Skin of body (tissue), 2 donors: ENCODE measurements around the gene TMEM200C. TPM values are rescaled to one million over a fixed set of nuclear protein-coding genes. Genes with fewer than 3 reads are reported as not detected.
"Not testable (repeated sequence)": the region's sequence is repeated elsewhere in the genome, so short reads cannot be mapped to it uniquely, and the experiment has no call there.

Source experiments
- DNase-seq: peaks from one replicate; lab custom pipeline; 2025; lab: John Stamatoyannopoulos, UW
- total RNA-seq: library from RNA; depleted of rRNA; stranded (reverse); fragments of >200 nt; gene quantifications from one replicate; pipeline ENCODE4 v1.2.3, GENCODE V29; 2014

TMEM200C gene
- total RNA-seq, 1 donor from 2014 or later, result 0.49 TPM

DNA sequence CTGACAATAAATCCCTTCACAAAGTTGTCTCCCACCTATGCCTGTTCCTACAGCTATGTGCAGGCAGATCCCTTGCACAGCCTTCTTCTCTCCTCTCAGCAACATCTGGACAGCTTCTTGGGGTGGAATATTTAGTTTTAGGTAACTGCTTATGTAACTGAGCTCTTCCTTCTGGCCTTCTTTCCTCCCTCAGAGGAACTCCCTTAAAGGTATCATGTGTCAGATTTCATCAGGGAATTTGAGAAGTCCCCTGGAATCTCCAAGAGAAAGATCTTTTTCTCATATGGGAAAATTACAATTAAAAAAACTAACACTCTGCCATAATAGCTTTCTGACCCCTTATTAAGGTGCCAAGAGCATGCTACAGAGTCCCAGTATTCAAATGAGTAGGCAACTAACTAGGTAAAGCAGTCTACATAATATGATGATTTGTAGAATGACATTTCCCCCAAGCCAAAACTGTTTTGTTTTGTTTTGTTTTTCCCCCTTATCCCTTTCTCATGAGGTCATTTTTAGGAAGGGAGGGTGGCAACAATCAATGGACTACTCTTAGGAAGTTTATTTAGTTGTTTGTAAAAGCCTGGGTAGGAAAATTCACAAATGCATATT lies 2.4 kb downstream of the TMEM200C start:
- DNase-seq, result no peak

DNA sequence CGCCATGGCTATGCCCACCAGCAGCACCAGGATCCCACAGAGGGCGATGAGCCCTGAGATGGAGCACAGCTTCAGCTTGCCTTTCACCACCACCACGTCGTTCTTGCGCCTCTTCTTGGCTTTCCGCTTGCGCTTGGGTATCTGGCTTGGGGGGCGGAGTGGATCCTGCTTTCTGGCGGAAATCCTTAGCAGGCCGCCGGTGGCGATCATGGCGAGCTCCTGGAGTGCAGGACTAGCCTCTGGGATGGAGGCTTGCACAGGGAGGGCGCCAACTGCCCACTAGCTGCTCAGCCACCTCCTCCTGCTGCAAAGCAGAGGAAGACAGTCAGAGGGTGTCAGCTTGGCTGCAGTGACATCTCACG lies 3.5 kb downstream of the TMEM200C start:
- no peak for DNase-seq

DNA sequence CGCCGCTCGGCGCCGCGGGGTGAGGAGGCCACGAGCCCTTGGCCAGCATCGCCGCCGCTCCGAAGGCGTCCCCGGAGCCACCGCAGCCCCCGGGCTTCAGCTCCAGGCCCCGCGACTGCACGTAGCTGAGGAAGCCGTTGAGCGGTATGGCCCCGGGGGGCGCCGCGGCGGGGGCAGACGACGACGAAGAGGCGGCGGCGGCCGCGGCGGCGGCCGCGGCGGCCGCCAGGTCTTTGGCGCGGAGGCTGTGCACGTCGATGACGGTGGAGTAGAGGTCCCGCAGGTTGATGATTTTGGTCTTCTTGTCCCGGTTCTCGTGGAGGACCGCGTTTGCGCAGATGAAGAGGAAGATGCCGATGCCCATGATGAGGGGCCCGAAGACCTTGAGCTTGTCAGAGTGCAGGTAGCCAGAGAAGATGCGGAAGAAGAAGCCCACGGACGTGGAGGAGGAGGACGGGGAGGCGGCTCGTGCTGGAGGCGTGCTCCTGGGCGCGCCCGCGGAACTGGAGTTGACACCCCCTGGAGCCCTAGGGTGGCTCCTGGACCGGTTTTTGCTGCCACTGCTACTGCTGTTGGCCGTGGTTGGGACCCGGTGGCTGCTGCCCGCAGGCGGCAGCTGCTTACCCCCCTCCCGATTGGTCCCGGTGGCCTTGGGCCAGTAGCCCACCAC lies 4.0 kb downstream of the TMEM200C start:
- no peak for DNase-seq

DNA sequence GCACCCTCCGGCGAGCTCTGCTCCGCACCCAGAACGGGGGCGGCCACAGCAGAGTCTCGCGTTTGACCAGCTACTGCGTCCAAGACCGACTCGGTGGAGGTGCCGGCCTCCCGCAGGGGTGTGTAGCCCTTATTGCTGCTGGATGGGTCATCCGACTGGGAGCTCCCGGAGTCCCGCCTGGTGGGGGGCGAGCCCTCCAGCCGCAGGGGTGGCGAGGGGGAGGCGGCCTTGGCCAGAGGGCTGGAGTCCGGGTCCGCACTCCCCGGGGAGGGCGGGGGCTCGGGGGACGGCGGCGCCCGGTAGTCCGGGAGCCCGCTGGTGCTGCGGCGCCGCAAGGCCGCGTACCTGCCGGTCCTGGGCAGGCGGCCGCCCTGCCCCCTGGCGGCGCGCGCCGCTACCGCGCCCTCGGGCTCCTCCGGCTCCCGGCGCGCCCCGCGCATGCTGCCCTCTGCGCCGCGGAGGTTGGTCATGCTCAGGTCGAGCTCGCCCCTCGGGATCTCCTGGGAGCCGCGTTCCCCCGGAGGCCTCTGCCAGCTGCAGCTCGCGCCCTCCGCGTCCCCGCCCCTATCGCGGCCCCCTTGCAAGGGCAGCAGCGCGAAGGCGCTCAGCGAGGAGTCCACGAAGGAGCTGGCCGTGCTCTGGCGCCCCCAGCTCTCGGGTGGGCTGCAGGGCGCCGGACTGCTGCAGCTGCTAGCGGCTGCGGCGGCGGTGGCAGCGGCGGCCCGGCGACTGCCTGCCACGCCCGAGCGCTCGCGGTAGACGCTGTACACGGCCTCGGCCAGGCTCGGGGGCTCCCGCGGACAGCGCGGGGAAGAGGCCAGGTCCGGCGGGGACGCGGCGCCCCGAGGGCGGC lies 4.8 kb downstream of the TMEM200C start:
- peak; percentile 5 for DNase-seq

DNA sequence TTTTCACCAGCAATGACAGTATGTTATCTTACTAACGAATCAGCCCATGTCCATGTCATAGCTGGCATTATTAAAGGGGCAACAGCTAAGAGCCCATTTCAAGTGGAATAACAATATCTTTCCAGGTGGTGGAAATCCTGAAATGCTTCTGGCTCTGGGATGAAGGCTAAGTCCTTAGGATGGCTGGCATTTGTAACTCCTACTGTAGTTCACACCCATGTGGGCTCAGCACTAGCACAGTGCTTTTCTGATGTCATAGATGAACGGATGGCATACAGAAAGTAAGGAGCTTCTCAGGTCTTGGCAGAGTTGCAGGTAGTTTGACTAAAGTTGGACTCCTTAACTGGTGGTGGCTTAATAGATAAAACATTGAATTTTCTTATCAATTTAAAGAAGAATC lies 10.0 kb downstream of the TMEM200C start:
- no peak for DNase-seq

DNA sequence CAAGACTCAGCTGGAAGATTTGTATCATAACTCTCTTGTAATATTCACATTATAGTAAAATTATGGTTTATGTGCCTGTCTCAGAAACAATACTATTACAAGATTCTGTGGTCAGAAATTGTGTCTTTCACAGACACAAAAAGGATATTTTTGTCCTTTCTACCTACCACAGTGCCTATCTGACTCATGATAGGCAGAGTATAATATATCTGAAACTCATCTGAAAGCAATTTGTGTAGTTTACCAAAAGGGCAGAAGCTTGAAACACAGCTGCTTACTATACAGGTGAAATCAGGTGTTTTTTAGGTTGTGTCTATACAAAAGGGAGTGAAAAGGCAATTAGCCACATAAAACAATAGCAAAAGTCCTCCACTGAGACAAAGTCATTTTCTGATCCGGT lies 10.9 kb downstream of the TMEM200C start:
- DNase-seq, result no peak

DNA sequence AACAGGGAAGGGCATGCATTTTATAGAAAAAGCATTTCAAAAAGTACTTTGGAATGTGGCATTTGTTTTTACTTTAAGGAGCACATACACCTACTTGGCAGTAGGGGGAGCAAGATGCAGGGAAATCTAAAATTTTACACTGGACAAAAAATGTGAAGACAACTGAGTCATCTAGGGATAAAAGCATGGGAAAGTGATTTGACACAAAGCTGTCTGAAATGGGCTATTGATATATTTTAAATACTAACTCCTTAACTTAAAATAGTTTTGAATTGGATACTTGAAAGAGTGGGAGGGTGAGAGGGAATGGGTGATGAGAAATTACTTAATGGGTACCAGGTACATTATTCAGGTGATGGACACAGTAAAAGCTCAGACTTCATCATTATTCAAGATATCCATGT lies 15.8 kb downstream of the TMEM200C start:
- DNase-seq, result peak; percentile 30

DNA sequence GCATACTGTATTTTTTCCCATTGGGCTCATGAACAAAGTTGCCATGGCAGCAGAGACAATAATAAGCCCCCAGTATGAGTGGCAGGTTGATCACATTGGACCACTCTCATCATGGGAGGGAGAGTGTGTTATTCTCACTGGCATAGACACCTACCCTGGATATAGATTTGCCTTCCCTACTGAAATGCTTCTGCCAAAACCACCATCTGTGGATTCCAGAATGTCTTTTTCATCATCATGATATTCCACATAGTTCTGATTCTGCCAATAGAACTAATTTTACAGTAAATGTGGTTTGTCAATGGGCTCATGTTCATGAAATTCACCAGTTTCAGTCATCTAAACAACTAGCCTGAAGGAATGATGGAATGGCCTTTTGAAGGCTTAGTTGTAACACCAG lies 18.4 kb downstream of the TMEM200C start:
- no peak for DNase-seq

DNA sequence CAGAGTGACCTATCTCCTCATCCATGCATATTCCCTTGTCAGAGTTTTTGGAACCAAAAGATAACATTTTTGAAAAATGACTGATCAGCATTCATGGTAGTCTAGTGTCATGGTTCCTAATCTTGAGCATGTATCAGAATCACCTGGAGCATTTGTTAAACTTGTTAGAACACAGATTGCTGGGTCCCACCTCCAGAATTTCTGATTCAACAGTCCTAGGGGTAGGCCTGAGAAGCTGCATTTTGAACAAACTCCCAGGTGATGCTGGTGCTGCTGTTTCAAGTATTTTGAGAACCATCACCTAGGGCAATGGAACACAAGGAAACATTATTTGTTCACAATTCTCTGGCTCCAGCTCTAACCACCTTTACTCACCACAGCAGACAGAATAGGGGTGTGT lies 21.0 kb downstream of the TMEM200C start:
- no peak for DNase-seq

DNA sequence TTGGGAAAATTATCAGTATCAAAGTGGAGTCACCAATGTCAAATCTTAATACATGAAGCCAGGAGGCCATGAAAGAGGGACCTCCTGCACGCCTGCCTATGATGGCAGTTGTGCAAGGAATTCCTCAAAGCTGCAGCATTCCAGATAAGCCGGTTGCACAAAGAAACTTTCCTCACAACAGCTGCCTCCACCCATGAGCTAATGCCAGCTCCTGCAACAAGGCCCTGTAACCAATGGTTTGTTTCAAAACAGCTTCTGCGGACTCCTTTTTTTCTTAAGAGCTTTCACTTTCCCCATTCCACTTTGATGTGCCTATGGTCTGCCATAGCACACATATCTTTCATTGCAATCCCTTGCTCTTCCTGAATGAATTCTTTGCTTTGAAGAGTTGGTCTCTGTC lies 22.4 kb downstream of the TMEM200C start:
- no peak for DNase-seq

DNA sequence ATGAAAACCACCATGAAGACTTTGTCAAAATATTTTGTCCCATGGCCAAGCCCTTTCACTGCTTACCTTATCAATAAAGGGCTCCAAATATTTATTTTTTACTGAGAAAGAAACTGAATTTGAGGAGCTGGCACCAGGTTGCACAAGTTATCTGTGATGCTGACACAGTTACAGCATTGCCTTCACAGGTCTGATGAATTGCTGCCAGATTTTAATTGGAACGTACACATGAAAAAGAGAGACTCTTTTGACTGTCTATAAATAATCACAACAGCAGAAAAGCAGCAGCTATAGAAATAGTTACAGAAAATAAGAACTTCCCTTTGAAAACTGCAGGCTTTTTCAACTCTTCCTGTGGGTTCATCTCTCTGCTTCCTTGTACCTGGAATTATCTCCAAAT lies 23.9 kb downstream of the TMEM200C start:
- no peak for DNase-seq

DNA sequence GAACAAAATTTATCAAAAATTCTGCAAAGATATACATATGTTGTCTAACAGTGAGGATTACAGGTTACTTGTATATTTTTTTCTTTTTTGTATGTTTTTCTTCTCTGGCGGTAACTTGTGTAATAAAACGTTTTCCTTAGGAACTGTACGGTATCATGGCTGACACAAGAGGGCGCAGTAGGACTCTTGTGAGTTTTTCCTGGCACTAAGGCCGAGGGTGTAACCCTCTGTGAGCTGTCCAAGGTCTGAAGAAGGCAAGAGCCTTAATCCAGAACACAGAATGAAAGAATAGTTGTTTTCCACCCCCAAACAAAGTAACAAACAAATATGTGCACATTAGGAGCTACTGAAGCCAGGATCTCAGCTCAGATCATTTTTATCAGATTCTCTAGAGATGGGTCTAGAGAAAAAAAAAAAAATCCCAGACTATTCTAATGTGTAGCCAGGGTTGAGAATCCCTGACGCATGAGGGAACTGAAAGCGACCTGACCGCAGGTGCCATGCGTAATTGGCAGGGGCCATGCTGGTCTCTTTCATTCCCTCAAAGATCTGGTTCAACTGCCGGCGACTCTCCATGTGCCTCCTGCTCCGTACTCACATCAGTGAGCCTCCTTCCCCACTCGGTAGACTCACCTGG lies 27.0 kb downstream of the TMEM200C start:
- DNase-seq, result peak; percentile 79

DNA sequence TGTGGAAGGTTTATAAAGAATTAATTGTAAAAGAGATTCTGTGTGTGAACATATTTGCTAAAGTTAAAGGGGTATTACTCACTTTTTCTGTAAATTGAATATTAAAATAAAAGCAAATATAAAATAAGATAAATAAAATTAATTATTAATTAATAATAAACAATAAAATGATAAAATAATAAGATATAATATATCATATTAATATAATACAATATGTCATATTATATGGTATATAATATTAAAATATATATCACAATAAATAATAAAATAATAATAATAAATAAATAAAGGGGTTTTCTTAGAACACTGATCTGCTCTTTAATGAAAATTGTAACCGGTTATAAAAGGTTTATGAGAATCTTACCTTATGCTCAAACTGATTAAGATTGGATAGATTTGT lies 29.8 kb downstream of the TMEM200C start:
- no peak for DNase-seq

DNA sequence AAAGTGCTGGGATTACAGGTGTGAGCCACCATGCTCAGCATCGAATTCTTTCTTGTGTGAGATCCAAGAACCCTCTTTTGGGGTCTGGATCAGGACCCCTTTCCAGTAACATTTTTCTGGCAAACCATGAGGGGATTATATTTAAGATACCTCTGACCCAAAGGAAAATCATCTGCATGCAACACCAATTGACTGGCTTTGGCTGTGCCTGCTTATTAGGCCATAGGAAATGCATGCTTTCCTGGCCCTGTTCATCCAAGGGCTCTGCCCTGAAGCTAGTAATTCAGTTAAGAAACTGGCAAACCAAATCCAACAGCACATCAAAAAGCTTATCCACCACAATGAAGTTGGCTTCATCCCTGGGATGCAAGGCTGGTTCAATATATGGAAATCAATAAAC lies 33.2 kb downstream of the TMEM200C start:
- DNase-seq, result not testable (repeated sequence)

DNA sequence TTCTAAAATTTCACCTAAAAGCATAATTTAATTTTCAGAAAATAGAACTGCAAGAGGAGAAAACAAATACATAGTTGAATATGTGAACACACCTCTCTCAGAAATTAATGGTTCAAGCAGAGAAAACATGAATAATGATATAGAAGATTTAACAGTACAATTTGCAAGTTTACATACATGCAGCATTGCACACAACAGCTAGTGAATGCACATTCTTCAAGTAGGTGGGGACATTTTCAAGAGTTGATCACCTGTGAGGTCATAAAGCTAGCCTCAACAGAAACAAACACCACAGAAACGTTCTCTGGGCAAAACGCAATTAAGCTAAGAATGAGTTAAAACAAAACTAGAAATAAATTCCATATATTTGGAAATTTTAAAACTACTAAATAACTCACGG lies 38.1 kb downstream of the TMEM200C start:
- no peak for DNase-seq

DNA sequence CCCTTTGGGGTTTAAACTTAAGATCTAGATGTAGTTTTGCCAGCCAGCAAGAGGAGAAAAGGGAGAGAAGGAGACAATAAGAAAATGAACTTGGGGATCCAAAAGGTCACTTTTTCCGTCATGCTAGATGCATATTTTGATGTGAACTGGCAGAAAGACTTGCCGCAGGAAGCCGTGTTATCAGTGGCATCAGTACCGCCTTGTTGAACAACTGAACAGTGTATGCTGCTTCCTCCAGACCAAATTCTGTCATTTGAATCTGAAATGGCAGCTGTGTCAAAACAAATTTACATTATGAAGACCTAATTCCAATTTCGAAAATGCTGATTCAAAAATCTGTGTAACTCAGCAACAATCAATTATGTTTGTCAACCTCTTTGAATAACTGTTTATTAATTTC lies 42.1 kb downstream of the TMEM200C start:
- no peak for DNase-seq

DNA sequence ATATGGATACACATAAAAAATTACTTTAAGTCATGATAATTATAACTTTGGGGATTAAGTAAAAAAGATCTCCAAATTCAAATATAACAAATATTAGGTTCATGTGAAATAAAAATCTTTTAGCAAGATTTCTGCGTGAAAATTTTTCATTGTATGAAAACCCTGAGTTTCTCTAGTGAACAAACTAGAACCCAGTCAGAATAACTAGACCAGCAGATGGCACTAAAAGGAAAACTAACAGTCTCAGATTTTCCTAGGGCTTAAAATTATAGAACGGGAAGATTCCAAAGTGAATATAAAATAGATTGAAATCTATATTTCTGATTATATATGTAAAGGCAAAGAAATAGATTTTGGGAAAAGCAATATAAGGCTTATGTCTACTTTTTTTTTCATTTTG lies 43.3 kb downstream of the TMEM200C start:
- DNase-seq, result no peak

DNA sequence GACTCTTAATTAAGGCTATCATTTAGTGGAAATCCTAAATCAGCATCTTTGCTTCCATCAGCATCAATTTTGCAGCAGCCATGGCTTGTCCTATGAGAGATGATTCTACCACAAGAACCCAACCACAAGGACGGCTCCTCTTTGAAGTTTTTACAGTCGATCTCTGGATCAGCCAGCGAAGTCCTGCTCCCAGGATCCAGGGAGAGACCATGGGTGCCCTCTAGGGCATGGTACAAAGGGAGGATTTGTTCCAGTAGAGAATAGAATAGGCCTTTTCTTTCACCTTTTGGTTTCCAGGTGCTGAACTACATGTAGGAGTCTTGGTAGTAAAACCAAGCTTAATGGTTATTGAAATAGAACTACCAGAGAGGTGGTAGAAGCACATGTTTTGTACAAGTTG lies 52.7 kb downstream of the TMEM200C start:
- no peak for DNase-seq

DNA sequence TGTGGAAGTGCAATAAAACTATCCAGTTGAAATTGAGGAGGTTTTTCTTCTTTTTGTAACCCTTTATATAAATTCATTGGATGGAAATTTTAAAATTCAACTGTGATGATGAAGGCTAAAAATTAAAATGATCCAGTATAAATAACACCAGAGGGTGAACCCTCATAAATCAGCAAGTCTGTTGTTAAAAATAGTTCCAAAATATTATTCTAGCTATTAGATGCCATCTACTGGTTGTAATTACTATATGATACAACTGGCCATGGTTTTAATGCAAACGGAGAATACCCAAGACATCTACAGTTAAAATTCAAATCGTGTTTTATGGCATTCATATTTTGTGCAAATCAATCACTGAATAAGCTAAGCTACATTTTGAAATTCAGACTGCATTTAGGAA lies 53.8 kb downstream of the TMEM200C start:
- no peak for DNase-seq

DNA sequence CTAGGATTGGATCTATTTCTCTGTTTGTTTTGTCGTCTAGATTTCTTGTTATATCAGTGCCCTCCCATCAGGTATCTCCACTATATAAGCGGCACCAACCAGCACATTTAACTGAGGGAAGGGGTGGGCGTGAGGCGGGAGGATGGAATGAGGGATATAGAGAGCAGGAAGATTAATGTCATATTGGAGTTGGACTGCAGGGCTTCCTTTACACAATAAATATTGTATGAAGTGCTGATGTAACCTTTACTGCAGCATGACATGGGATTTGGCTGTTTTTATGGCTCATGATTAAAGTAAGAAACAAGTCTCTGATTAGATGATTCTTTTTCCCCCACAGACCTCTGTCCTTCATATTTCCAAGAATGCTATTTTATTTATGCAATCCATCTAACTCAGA lies 54.8 kb downstream of the TMEM200C start:
- DNase-seq, result peak; percentile 51

DNA sequence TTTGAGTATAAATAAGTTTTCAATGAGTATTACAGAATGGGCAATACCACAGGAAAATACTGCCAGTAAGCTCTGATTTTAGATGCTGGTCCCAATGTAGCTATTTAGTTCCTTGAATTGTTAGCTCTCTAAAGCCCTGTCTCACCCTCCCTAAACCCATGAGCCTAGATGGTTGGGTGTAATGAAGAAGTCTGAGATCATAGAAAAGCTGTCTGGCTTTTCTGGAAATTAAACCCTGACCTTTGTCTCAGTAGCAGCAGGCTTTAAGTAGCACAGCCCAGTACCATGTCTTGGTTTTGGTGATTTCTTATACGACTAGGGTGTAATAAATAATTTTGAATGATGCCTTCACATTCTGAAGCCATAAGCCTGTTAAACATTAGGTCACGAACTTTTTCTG lies 55.3 kb downstream of the TMEM200C start:
- DNase-seq, result no peak

DNA sequence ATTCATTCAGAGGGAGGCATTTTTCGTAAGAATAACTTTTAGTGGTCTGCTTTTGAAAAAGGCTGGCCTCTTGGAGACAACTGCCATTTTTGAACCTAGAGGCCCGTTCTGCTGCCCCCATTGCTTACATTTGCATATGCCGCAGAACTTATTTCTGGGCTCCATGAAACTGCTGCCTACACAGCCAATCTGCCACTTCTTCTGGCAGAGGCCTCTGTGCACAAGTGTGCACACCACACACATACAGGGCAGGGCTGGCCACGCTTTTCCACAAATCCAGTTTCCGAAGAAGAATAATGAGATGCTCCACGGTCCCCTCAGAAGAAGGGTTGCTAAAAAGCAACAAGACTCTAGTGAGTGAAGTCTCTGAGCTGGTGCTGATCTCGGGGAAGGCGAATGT lies 56.2 kb downstream of the TMEM200C start:
- DNase-seq, result no peak
